K562 (cell line): ENCODE results near the gene ZNF750.

Experiments used
- BRF2 ChIP-seq: IDR thresholded peaks from 3 replicates; pipeline ENCODE4 v1.6.1; 2011; ENCODE audit warnings: borderline replicate concordance, mild to moderate bottlenecking; ENCODE audit not compliant: insufficient read length, insufficient read depth
- EP300 ChIP-seq: IDR thresholded peaks from 2 replicates; pipeline ENCODE4 v1.6.1; 2012; ENCODE audit warnings: low read length, improper control_type of control experiment
- FOXJ2 ChIP-seq: fragments of 200-800 bp; sonication (Bioruptor generic); IDR thresholded peaks from 2 replicates; pipeline ENCODE4 v1.6.1; 2016; ENCODE audit warnings: missing genetic modification characterization, missing compliant biosample characterization
- JUND ChIP-seq, 2 experiments: IDR thresholded peaks; 2 replicates in 1 of 2; 3 replicates in 1 of 2; pipeline ENCODE4 v1.6.1; 2011; ENCODE audit warnings: borderline replicate concordance in 2 of 2, low read depth in 2 of 2, low read length in 2 of 2, improper control_type of control experiment in 1 of 2, missing biosample characterization in 1 of 2, missing genetic modification characterization in 1 of 2, missing genetic modification reagents in 1 of 2
- MTF1 ChIP-seq: fragments of 250-450 bp; sonication (Bioruptor Pico); IDR thresholded peaks from 2 replicates; pipeline ENCODE4 v1.9.0; 2021; ENCODE audit warnings: moderate library complexity, mild to moderate bottlenecking, inconsistent platforms, borderline replicate concordance
- REST ChIP-seq, 2 experiments: fragments of 450-650 bp; formaldehyde crosslinking in 1 of 2; IDR thresholded peaks; 2 replicates each; pipeline versions ENCODE4 v1.4.0 to v1.6.1; 2014 to 2020; ENCODE audit warnings: mild to moderate bottlenecking in 2 of 2, borderline replicate concordance in 1 of 2, low read depth in 1 of 2
- SIN3A ChIP-seq, 2 experiments: fragments of 150-350 bp in 1 of 2; IDR thresholded peaks; 2 replicates each; pipeline ENCODE4 v1.6.1; 2011 to 2016; ENCODE audit warnings: borderline replicate concordance in 2 of 2, low read depth in 2 of 2, low read length in 2 of 2, mild to moderate bottlenecking in 2 of 2, moderate library complexity in 2 of 2; ENCODE audit not compliant: control insufficient read depth in 1 of 2
- USF2 ChIP-seq: sonication (generic); formaldehyde crosslinking; IDR thresholded peaks from 2 replicates; pipeline ENCODE4 v1.5.0; 2020; ENCODE audit warnings: missing genetic modification reagents
- ZNF696 ChIP-seq: fragments of 250-450 bp; sonication (Bioruptor Pico); conservative IDR thresholded peaks from 2 replicates; pipeline ENCODE4 v1.4.0; 2020; ENCODE audit warnings: mild to moderate bottlenecking, moderate library complexity

- TF ChIP-seq FOXJ2: no peak
- TF ChIP-seq MTF1 (CRISPR knock-in tag): no peak
- TF ChIP-seq BRF2: no peak
- TF ChIP-seq ZNF696: no peak
- TF ChIP-seq USF2 (CRISPR knock-in tag): no peak
- TF ChIP-seq EP300: no peak
- TF ChIP-seq JUND (IDR thresholded peaks at IDR 0.05; ENCODE audit: borderline replicate concordance, low read depth, low read length): no peak
- no peak for TF ChIP-seq JUND (tag; IDR thresholded peaks at IDR 0.05; ENCODE audit: borderline replicate concordance, low read depth, low read length)
- no peak for TF ChIP-seq REST (IDR thresholded peaks at IDR 0.05; ENCODE audit: borderline replicate concordance)
- no peak for TF ChIP-seq REST (CRISPR knock-in tag; IDR thresholded peaks at IDR 0.05; ENCODE audit: low read depth)
- TF ChIP-seq SIN3A (IDR thresholded peaks at IDR 0.05; ENCODE audit: borderline replicate concordance in 2 of 2, control insufficient read depth in 1 of 2, low read depth in 2 of 2, low read length in 2 of 2): no peak
Measured at GRCh38 chr17:82803606-82804005, 36.2 kb downstream of the ZNF750 start.
